ENCODE measurements around the gene ZRANB2.

ZRANB2 gene

GRCh38 chr1:71027991-71028390, 52.8 kb downstream of the ZRANB2 start:
- DNase-seq = no peak

GRCh38 chr1:71026093-71026492, 54.7 kb downstream of the ZRANB2 start:
- DNase-seq = no peak

GRCh38 chr1:71023515-71023914, 57.3 kb downstream of the ZRANB2 start:
- DNase-seq = no peak

- no peak for DNase-seq
Observed at GRCh38 chr1:71019233-71019969, 61.4 kb downstream of the ZRANB2 start.

- no peak for DNase-seq
Observed at GRCh38 chr1:71018791-71019190, 62.0 kb downstream of the ZRANB2 start.

GRCh38 chr1:71015745-71016144, 65.1 kb downstream of the ZRANB2 start:
- no peak for DNase-seq

GRCh38 chr1:71014178-71014579, 66.7 kb downstream of the ZRANB2 start:
- no peak for DNase-seq

Data from GOT3 (cell line).